Stomach (tissue), 9 donors: ENCODE results near the gene HSPA4. TPM values are rescaled to one million over a fixed set of nuclear protein-coding genes. Genes with fewer than 3 reads are reported as not detected.

Experiments
- DNase-seq, 2 donors: peaks; one replicate each; pipeline versions ENCODE4 v3.0.0 to v3.0.0-alpha.2; 2013 to 2019
- H3K27ac ChIP-seq, 5 donors: fragments of 200-600 bp in 4 of 5; sonication (generic) in 4 of 5; one replicate each; pipeline ENCODE4 v1.5.1; 2013 to 2019; ENCODE audit warnings: mild to moderate bottlenecking in 1 of 5, moderate library complexity in 1 of 5
- H3K27me3 ChIP-seq, 3 donors: fragments of 200-600 bp; sonication (generic); one replicate each; pipeline ENCODE4 v1.5.1; 2017 to 2019; ENCODE audit warnings: mixed run types in 1 of 3
- H3K36me3 ChIP-seq, 4 donors: fragments of 200-600 bp; sonication (generic); 1 replicate in 3 of 4; 2 replicates in 1 of 4; pipeline ENCODE4 v1.5.1; 2016 to 2019
- H3K4me1 ChIP-seq, 4 donors: fragments of 200-600 bp; sonication (generic); one replicate each; pipeline ENCODE4 v1.5.1; 2016 to 2019
- H3K4me3 ChIP-seq, 4 donors: fragments of 200-600 bp; sonication (generic) in 3 of 4; one replicate each; pipeline ENCODE4 v1.5.1; 2016 to 2019; ENCODE audit warnings: mild to moderate bottlenecking in 1 of 4
- H3K9me3 ChIP-seq, 4 donors: fragments of 200-600 bp; sonication (generic); one replicate each; pipeline ENCODE4 v1.5.1; 2016 to 2019
- CTCF ChIP-seq, 7 experiments: fragments of 450-650 bp in 4 of 7; fragments of 200-600 bp in 3 of 7; sonication (generic) in 3 of 7; IDR thresholded peaks; one replicate each; pipeline ENCODE4 v1.5.1; 2016 to 2019; ENCODE audit warnings: antibody characterized with exemption in 7 of 7, control low read depth in 2 of 7, mild to moderate bottlenecking in 1 of 7
- EP300 ChIP-seq: sonication (generic); formaldehyde crosslinking; IDR thresholded peaks from one replicate; pipeline ENCODE4 v1.6.1; 2017; ENCODE audit warnings: antibody characterized with exemption
- POLR2A ChIP-seq, 4 donors: fragments of 450-650 bp; IDR thresholded peaks; one replicate each; pipeline ENCODE4 v1.6.1; 2016; ENCODE audit warnings: antibody characterized with exemption in 4 of 4, control low read depth in 2 of 4, mild to moderate bottlenecking in 1 of 4, moderate library complexity in 1 of 4
- POLR2AphosphoS5 ChIP-seq, 3 donors: sonication (generic); formaldehyde crosslinking; IDR thresholded peaks; one replicate each; pipeline ENCODE4 v1.6.1; 2016; ENCODE audit warnings: antibody characterized with exemption in 3 of 3
- WGBS, 5 donors: extraction: QIAGEN DNeasy Blood & Tissue Kit in 3 of 5; methylation state at CpG; one replicate each; pipeline versions ENCODE4 v1.1.5 to v1.1.7; 2013 to 2018; 5-methylcytosine and 5-hydroxymethylcytosine counted together
- intact Hi-C: fragments of 100-400 bp; cut with DNase I; formaldehyde crosslinking; loops from one replicate; pipeline ENCODE4 v1.15.1; 2023; ENCODE audit warnings: low total_unique reads
- polyA plus RNA-seq, 3 donors: library from polyadenylated mRNA; stranded (reverse); fragments of 200-250 nt; gene quantifications; one replicate each; pipeline ENCODE4 v1.2.3, GENCODE V29; 2013
- small RNA-seq, 4 donors: library from RNA; depleted of rRNA; stranded (forward); fragments of <200 nt; gene quantifications; one replicate each; pipeline ENCODE3, GENCODE V24; 2016
- total RNA-seq, 5 donors: library from RNA; depleted of rRNA; stranded (reverse); fragments of >200 nt; gene quantifications; one replicate each; pipeline versions ENCODE4 v1.1.0 to v1.2.3, GENCODE V29; 2014 to 2016
- donor health status: healthy with polysubstance abuse.
- donor health status: Bipolar disorder and iron deficiency.
- donor health status: healthy.

Gene HSPA4
- total and polyA plus RNA-seq, 8 donors = 21.6 to 79.1 (median 37.2) TPM

DNA sequence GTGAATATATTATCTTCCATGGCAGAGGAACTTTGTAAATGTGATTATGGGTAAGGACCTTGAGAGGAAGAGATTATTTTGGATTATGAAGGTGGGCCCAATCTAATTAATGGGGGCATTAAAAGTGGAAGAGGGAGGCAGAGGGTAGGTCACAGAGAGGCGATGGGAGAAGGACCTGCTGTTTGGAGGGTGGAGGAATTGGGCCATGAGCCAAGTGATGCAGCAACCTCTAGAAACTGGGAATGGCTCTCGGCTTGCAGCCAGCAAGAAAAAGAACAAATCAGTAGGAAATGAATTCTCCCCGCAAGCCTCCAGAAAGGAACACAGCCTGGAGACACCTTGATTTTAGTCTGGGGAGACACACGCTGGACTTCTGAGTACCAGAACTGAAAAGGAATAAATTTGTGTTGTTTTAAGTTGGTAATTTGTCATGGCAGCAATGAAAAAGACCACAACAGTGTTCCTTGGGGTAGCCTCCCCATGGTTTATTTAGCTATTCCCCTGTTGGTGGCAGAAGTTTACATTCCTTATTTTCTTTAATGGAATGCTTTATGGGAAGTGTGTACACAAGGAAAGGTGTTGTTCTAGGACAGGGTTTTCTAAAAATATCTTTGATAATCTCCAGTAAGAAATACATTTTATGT, 103.6 kb downstream of the HSPA4 start:
- H3K4me3 ChIP-seq = no peak overlapping the region
- H3K36me3 ChIP-seq = no peaks in the 10 kb centered on the region
- H3K9me3 ChIP-seq = no peaks in the 10 kb centered on the region
- H3K27me3 ChIP-seq = no peaks in the 10 kb centered on the region
- no peak for TF ChIP-seq POLR2AphosphoS5 (IDR thresholded peaks at IDR 0.05)
- no peak for TF ChIP-seq EP300
- no peak for TF ChIP-seq POLR2A (IDR thresholded peaks at IDR 0.05)
- TF ChIP-seq CTCF (IDR thresholded peaks at IDR 0.05) = no peak
- DNase-seq = no peak
- peaks cover 0 to 11% (median 3%) of the 10 kb centered on the region in 4 donors for H3K4me1 ChIP-seq
- 52 to 81% (median 71%) methylated on average over 4 of the region's 4 CpGs for WGBS, 5 donors
- intact Hi-C loops = no loop called here
- H3K27ac ChIP-seq = no peak overlapping the region

Small RNA genes within 50 kb of the gene (small RNA-seq; reads per million reads assigned to genes)
- 0 reads per million in 4 donors for gene AC113410.1
- gene AC113410.3 = 0 to 0.07 (median 0) reads per million in 4 donors

Other genes starting within 250 kb of the HSPA4 start
- 10 to 100 TPM in 2 of 5 donors, 1 to 10 TPM in 2, not detected in 1; 6.8 to 91.8 (median 13.2) TPM for gene SOWAHA, start 238.7 kb upstream of the HSPA4 start, total RNA-seq
- 1 to 10 TPM; 2.4 to 5.7 (median 5.2) TPM for gene SOWAHA, start 238.7 kb upstream of the HSPA4 start, polyA plus RNA-seq
- gene SHROOM1, start 221.4 kb upstream of the HSPA4 start, total RNA-seq = 100 to 1,000 TPM in 1 of 5 donors, 10 to 100 TPM in 3, 1 to 10 TPM in 1; 5.3 to 264 (median 48.7) TPM
- gene SHROOM1, start 221.4 kb upstream of the HSPA4 start, polyA plus RNA-seq = 10 to 100 TPM in 1 of 3 donors, 1 to 10 TPM in 2; 7.5 to 12.8 (median 9.6) TPM
- gene GDF9, start 185.5 kb upstream of the HSPA4 start, total RNA-seq = 1 to 10 TPM in 2 of 5 donors, not detected in 3; 1.2 to 4.4 TPM
- gene GDF9, start 185.5 kb upstream of the HSPA4 start, polyA plus RNA-seq = 1 to 10 TPM in 1 of 3 donors, under 1 TPM in 1, not detected in 1; 0.25 to 1.1 TPM
- gene UQCRQ, start 185.4 kb upstream of the HSPA4 start, total RNA-seq = 100 to 1,000 TPM in 2 of 5 donors, 10 to 100 TPM in 3; 66.5 to 173 (median 83.4) TPM
- 100 to 1,000 TPM; 470 to 603 (median 499) TPM for gene UQCRQ, start 185.4 kb upstream of the HSPA4 start, polyA plus RNA-seq
- gene LEAP2, start 178.3 kb upstream of the HSPA4 start, total RNA-seq = 1 to 10 TPM in 2 of 5 donors, under 1 TPM in 1, not detected in 2; 0.92 to 2.3 (median 1.3) TPM
- gene LEAP2, start 178.3 kb upstream of the HSPA4 start, polyA plus RNA-seq = 1 to 10 TPM; 1.4 to 2.2 (median 1.4) TPM
- 100 to 1,000 TPM in 2 of 5 donors, 10 to 100 TPM in 3; 15.9 to 133 (median 99.1) TPM for gene AFF4, start 88.4 kb upstream of the HSPA4 start, total RNA-seq
- gene AFF4, start 88.4 kb upstream of the HSPA4 start, polyA plus RNA-seq = 10 to 100 TPM in 1 of 3 donors, 1 to 10 TPM in 2; 7.0 to 18.3 (median 9.4) TPM
- 10 to 100 TPM in 1 of 5 donors, 1 to 10 TPM in 3, under 1 TPM in 1; 0.29 to 16.5 (median 6.4) TPM for gene ZCCHC10, start 25.5 kb upstream of the HSPA4 start, total RNA-seq
- 10 to 100 TPM; 21.3 to 45.1 (median 23.3) TPM for gene ZCCHC10, start 25.5 kb upstream of the HSPA4 start, polyA plus RNA-seq